ENCODE measurements around the gene JAK1.
A peak's percentile ranks its signal among the peaks of the same experiment; 100 is the strongest.

JAK1 gene

GRCh38 chr1:64960731-64961130 lies 5.6 kb downstream of the JAK1 start:
- no peak overlapping the region for H3K27ac ChIP-seq (ENCODE audit: low read depth, low read length)
- peaks cover 25% of the 10 kb centered on the region for H3K27me3 ChIP-seq (ENCODE audit: insufficient read depth, low read length)
- H3K9ac ChIP-seq (ENCODE audit: low read depth, low read length), result no peak overlapping the region
- no peaks in the 10 kb centered on the region for H3K36me3 ChIP-seq (ENCODE audit: insufficient read depth, low read length)
- no peak overlapping the region for H3K4me3 ChIP-seq (ENCODE audit: low read length)
- no peaks in the 10 kb centered on the region for H3K9me3 ChIP-seq (ENCODE audit: insufficient read depth, low read depth, low read length)
- peaks cover 24% of the 10 kb centered on the region for H3K4me1 ChIP-seq (ENCODE audit: insufficient read depth, low read length)

- Histone ChIP-seq H3K4me1 (ENCODE audit: insufficient read depth, low read length) (peaks cover 27% of the 10 kb centered on the region), H3K27ac (ENCODE audit: low read depth, low read length) (no peak overlapping the region), H3K27me3 (ENCODE audit: insufficient read depth, low read length) (peaks cover 19% of the 10 kb centered on the region), H3K4me3 (ENCODE audit: low read length) (no peak overlapping the region), H3K36me3 (ENCODE audit: insufficient read depth, low read length) (no peaks in the 10 kb centered on the region), H3K9me3 (ENCODE audit: insufficient read depth, low read depth, low read length) (no peaks in the 10 kb centered on the region), H3K9ac (ENCODE audit: low read depth, low read length) (no peak overlapping the region)
- WGBS, result 94% methylated on average over 6 of the region's 6 CpGs
These were observed 6.4 kb downstream of the JAK1 start for GRCh38 chr1:64959986-64960385.

DNA sequence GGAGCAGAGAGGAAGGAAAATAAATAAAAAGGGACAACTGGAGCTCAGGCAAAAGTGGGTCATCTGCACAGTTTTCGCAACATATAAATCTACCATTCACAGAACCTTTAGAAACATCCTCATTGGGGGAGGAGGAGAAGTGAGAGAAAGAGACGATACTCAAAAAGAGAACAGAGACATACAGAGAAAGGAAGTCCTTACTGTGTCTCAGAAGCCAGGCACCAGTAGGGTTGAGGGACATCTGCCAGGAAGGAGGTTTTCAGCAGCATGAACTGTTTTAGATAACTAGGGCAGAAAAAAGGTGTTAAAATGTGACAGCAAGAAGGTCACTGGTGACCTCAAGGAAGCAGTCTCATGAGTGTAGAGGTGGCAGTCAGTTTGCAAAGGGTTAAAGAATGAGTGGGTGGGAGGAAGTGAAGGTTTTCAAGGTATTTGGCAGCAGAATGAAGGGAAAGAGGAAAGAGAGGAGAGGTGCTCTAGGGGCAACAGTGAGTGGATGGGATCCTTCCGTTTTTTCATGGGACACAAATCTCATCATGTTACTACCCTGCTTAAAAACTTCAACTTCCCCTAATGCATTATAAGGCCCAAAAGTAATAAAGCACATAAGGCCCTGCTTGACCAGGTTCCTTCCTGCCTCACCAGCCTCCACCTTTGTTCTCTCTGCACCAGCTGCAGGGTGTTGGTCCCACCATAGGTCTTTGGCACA lies 9.5 kb downstream of the JAK1 start:
- no peaks in the 10 kb centered on the region for H3K27me3 ChIP-seq (ENCODE audit: insufficient read depth, low read length)
- no peak overlapping the region for H3K9ac ChIP-seq (ENCODE audit: low read depth, low read length)
- no peaks in the 10 kb centered on the region for H3K9me3 ChIP-seq (ENCODE audit: insufficient read depth, low read depth, low read length)
- WGBS, result 80% methylated on average over 2 of the region's 3 CpGs
- peaks cover 24% of the 10 kb centered on the region for H3K4me1 ChIP-seq (ENCODE audit: insufficient read depth, low read length)
- H3K36me3 ChIP-seq (ENCODE audit: insufficient read depth, low read length), result no peaks in the 10 kb centered on the region
- H3K27ac ChIP-seq (ENCODE audit: low read depth, low read length), result no peak overlapping the region
- H3K4me3 ChIP-seq (ENCODE audit: low read length), result no peak overlapping the region

GRCh38 chr1:64956010-64956640 lies 10.2 kb downstream of the JAK1 start:
- Histone ChIP-seq H3K4me1 (ENCODE audit: insufficient read depth, low read length) (peaks cover 24% of the 10 kb centered on the region), H3K36me3 (ENCODE audit: insufficient read depth, low read length) (no peaks in the 10 kb centered on the region), H3K4me3 (ENCODE audit: low read length) (no peak overlapping the region), H3K27ac (ENCODE audit: low read depth, low read length) (no peak overlapping the region), H3K9ac (ENCODE audit: low read depth, low read length) (no peak overlapping the region), H3K27me3 (ENCODE audit: insufficient read depth, low read length) (no peaks in the 10 kb centered on the region), H3K9me3 (ENCODE audit: insufficient read depth, low read depth, low read length) (no peaks in the 10 kb centered on the region)
- WGBS, result 44% methylated on average over 2 of the region's 3 CpGs

- 71% methylated on average over 14 of the region's 14 CpGs for WGBS
- H3K4me1 ChIP-seq (ENCODE audit: insufficient read depth, low read length), result peaks cover 24% of the 10 kb centered on the region
These were observed 11.0 kb downstream of the JAK1 start for GRCh38 chr1:64955097-64956009.

DNA sequence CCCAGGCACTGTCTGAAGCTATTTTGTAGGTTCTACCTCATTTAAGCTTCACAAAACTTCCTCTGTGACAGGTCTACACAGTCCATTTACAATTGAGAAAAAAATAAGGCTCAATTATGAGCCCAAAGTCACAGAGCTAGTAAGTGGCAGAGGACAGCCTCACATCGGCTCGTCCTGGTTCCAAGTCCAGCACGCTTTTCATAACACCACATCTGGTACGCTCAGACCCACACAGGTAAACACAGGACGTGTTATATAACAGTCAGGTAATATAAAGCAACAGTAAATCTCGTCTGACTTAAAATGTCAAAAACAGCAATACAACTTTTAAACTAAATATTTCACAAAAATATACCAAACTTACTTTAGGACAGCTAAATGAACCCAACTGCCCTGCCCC lies 13.1 kb downstream of the JAK1 start:
- no peaks in the 10 kb centered on the region for H3K36me3 ChIP-seq (ENCODE audit: insufficient read depth, low read length)
- peaks cover 35% of the 10 kb centered on the region for H3K4me1 ChIP-seq (ENCODE audit: insufficient read depth, low read length)
- no peak overlapping the region for H3K9ac ChIP-seq (ENCODE audit: low read depth, low read length)
- H3K9me3 ChIP-seq (ENCODE audit: insufficient read depth, low read depth, low read length), result no peaks in the 10 kb centered on the region
- 81% methylated on average over 6 of the region's 6 CpGs for WGBS
- H3K4me3 ChIP-seq (ENCODE audit: low read length), result no peak overlapping the region
- no peaks in the 10 kb centered on the region for H3K27me3 ChIP-seq (ENCODE audit: insufficient read depth, low read length)
- no peak overlapping the region for H3K27ac ChIP-seq (ENCODE audit: low read depth, low read length)

More at GRCh38 chr1:64955097-64956009, 11.0 kb downstream of the JAK1 start:
- no peak overlapping the region for H3K4me3 ChIP-seq (ENCODE audit: low read length)
- H3K27me3 ChIP-seq (ENCODE audit: insufficient read depth, low read length), result no peaks in the 10 kb centered on the region
- no peaks in the 10 kb centered on the region for H3K36me3 ChIP-seq (ENCODE audit: insufficient read depth, low read length)
- H3K9me3 ChIP-seq (ENCODE audit: insufficient read depth, low read depth, low read length), result no peaks in the 10 kb centered on the region
- H3K27ac ChIP-seq (ENCODE audit: low read depth, low read length), result no peak overlapping the region
- no peak overlapping the region for H3K9ac ChIP-seq (ENCODE audit: low read depth, low read length)

DNA sequence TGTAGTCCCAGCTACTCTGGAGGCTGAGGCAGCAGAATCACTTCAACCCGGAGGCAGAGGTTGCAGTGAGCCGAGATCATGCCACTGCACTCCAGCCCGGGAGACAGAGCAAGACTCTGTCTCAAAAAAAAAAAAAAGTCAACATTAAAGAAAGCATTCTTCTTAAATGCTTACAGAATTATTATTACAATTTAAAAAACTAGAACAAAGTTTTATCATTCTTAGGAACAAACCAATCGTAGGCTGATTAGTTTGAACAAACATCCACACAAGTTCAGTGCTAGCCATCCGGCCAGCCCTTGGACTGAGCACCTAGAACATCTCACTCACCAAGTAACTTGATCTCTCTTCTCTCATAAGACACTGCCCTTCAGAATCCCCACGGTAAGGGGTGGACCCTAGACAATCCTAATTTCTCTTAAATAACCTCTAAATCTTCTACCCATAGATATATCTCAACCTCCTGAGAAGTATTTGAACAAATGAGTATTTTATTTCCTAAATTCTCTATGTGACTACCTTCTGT lies 16.0 kb downstream of the JAK1 start:
- Histone ChIP-seq H3K9me3 (ENCODE audit: insufficient read depth, low read depth, low read length) (no peaks in the 10 kb centered on the region), H3K4me3 (ENCODE audit: low read length) (no peak overlapping the region), H3K27me3 (ENCODE audit: insufficient read depth, low read length) (no peaks in the 10 kb centered on the region), H3K4me1 (ENCODE audit: insufficient read depth, low read length) (peaks cover 17% of the 10 kb centered on the region), H3K36me3 (ENCODE audit: insufficient read depth, low read length) (no peaks in the 10 kb centered on the region), H3K27ac (ENCODE audit: low read depth, low read length) (no peak overlapping the region), H3K9ac (ENCODE audit: low read depth, low read length) (no peak overlapping the region)
- 78% methylated on average over 6 of the region's 6 CpGs for WGBS

- Histone ChIP-seq H3K4me3 (ENCODE audit: low read length) (no peak overlapping the region), H3K4me1 (ENCODE audit: insufficient read depth, low read length) (peaks cover 15% of the 10 kb centered on the region), H3K9me3 (ENCODE audit: insufficient read depth, low read depth, low read length) (no peaks in the 10 kb centered on the region), H3K27ac (ENCODE audit: low read depth, low read length) (peak overlapping the region; percentile 29; the same call in 1 of the 2 replicates), H3K36me3 (ENCODE audit: insufficient read depth, low read length) (no peaks in the 10 kb centered on the region), H3K9ac (ENCODE audit: low read depth, low read length) (no peak overlapping the region), H3K27me3 (ENCODE audit: insufficient read depth, low read length) (no peaks in the 10 kb centered on the region)
- 96% methylated on average over 3 of the region's 3 CpGs for WGBS
These were observed 17.2 kb downstream of the JAK1 start for GRCh38 chr1:64948905-64949833.

DNA sequence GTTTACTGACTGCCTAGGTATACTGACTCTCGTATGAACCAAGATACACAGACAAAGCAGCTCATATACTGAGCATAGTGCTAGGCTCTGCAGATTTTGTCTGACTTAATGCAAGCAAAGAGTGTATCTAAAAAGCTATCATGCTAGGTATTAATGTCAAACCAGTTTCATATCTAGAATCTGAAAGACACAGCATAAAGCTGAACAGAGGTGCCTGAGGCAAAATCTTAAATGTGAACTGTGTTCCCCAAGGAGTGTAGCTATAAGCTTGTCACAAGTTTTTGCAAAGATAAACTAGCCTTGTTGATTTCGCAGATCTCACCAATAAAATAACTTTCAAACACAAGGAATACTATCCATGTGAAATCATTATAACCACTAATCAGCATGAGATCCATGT lies 18.1 kb downstream of the JAK1 start:
- Histone ChIP-seq H3K4me1 (ENCODE audit: insufficient read depth, low read length) (peaks cover 15% of the 10 kb centered on the region), H3K9me3 (ENCODE audit: insufficient read depth, low read depth, low read length) (no peaks in the 10 kb centered on the region), H3K36me3 (ENCODE audit: insufficient read depth, low read length) (no peaks in the 10 kb centered on the region), H3K27ac (ENCODE audit: low read depth, low read length) (no peak overlapping the region), H3K4me3 (ENCODE audit: low read length) (no peak overlapping the region), H3K27me3 (ENCODE audit: insufficient read depth, low read length) (no peaks in the 10 kb centered on the region), H3K9ac (ENCODE audit: low read depth, low read length) (no peak overlapping the region)
- 89% methylated on average over 2 of the region's 2 CpGs for WGBS

GRCh38 chr1:64946916-64947315 lies 19.4 kb downstream of the JAK1 start:
- Histone ChIP-seq H3K9me3 (ENCODE audit: insufficient read depth, low read depth, low read length) (no peaks in the 10 kb centered on the region), H3K9ac (ENCODE audit: low read depth, low read length) (no peak overlapping the region), H3K4me1 (ENCODE audit: insufficient read depth, low read length) (peaks cover 15% of the 10 kb centered on the region), H3K4me3 (ENCODE audit: low read length) (no peak overlapping the region), H3K27me3 (ENCODE audit: insufficient read depth, low read length) (no peaks in the 10 kb centered on the region), H3K27ac (ENCODE audit: low read depth, low read length) (no peak overlapping the region), H3K36me3 (ENCODE audit: insufficient read depth, low read length) (no peaks in the 10 kb centered on the region)
- WGBS, result 50% methylated on average over 1 of the region's 1 CpG
